HG03342 (cell line): ENCODE data around the gene GLRX5.
A peak's percentile ranks its signal among the peaks of the same experiment; 100 is the strongest.

Experiments used
- ATAC-seq: cut with Tn5 transposase; IDR thresholded peaks from one replicate; pipeline ENCODE4 v1.9.1; 2021; ENCODE audit warnings: mild to moderate bottlenecking, moderate library complexity; ENCODE audit not compliant: unreplicated experiment

The GLRX5 gene

GRCh38 chr14:95534299-95535225 lies at the start of gene GLRX5:
Gene GLRX5, plus strand, starts transcription at chr14:95535050. Its CDS starts 40 bp downstream, at chr14:95535090.
- peak; percentile 93 for ATAC-seq

- ATAC-seq, result no peak
Observed at GRCh38 chr14:95485222-95485819, 49.5 kb upstream of the GLRX5 start.

DNA sequence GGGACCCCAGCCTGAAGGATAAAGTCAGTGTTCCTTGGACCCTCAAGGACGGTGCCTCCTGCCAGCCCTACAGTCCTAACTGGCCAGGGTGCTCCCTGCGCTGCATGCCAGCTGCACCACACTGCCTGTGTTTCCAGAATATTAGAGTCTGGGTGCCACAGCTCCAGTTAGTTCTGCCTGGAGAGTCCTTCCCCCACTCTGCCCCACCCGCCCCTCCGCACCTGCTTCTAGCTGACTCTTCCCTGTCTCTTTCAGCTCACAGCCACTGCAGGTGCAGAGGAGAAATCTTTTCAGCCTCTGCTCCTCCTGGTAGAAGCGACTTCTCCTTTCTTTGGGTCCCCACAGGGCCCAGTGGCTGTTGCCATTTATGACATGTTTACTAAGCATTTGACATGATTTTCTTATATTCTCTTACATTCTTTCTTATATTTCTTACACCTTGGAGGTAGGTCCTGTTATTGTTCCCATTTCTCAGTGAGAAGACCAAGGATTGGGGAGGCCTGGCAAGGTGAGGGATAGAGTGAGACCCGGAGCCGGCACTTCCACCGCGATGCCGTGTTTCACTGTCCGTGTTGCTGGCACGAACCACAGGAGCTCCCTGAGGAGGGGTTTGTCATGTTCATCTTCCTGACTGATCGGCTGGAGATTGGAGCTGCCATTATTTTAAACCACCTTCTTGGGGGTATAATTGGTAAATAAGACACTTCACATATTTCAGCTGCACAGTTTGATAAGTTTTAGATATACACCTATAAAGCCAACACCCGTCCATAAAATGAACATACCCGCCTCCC lies 47.8 kb upstream of the GLRX5 start:
- ATAC-seq, result no peak

DNA sequence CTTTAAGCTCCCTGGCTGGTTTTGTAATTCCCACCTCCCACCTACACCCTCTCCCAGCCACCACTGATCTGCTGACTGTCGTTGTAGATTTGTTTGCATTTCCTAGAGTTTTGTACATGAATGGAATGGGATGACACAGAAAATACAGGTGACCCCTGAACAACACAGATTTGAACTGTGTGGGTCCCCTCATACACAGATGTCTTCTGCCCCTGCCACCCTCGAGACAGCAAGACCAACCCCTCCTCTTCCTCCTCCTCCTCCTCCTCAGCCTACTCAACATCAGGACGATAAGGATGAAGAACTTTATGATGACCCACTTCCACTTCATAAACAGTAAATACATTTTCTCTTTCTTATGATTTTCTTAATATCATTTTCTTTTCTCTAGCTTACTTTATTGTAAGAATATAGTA lies 47.2 kb upstream of the GLRX5 start:
- ATAC-seq, result no peak

DNA sequence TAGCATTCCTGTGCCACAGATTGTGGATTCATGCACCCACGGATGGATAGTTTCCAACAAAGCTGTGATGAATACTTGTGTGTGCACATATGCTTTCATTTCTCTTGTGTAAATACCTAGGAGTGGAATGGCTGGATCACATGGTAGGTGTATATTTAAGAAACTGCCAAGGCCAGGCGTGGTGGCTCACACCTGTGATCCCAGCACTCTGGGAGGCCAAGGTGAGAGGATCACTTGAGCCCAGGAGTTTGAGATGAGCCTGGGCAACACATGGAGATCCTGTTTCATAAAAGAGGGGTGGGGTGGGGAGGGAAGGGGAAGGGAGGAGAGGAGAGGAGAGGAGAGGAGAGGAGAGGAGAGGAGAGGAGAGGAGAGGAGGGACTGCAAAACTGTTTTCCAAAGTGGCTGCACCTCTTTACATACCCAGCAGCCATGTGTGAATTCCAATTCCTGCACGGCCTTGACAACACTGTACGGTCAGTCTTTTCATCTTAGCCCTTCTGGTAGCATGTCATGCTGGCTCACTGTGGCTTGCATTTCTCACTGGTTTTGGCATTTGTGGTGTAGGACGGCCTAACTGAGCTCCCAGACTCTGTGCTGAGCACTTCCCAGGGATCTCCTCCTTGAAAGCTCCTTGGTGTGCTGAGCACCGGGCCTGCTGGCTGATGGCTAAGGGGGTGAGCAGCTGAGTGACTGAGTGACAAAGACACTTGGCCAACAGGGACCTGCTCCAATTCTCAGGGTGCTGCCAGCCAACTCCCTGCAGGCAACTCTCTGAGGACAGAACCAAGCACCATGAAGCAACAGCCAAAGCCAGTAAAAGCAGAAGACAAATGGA lies 46.3 kb upstream of the GLRX5 start:
- no peak for ATAC-seq

DNA sequence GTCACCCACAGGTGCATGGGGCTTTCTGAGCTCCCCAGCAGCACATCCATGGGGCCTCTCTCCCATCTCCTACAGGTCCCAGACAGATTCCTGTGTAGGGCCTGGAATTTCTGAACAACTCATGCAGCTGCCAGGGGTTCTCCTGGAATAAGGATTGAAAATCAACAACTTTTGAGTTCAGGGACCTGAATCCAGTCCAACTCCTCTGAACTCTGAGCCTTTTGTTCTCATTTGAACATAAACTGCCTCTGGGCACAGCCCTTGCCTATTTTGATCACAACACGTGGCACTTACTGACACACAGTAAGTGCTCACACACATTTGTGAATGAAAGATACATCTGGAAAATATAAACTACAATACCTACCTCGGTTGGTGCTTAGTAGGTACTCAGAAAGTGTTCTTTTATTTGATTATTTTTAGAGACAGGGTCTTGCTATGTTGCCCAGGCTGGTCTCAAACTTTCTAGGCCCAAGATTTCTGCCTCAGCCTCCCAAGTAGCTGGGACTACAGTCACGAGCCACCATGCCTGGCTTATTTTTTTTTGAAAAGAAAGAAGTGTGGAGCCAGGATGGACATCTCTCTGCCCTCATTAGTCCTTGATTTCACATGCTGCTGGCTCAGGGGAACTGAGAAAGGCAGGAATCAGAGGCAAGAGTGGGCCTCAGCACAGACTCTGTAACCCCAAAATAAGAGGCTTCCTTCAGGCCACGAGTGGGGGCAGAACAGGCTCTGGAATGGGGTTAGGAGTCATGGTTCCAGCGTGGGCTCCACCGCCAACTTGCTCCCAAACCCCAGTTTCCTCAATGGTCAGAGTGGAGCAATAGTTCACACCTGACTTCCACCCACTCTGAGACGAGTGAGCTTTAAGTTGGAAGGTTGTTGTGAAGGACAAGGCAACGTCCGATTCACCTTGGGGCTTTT lies 45.4 kb upstream of the GLRX5 start:
- no peak for ATAC-seq

- ATAC-seq, result no peak
Observed at GRCh38 chr14:95490138-95490509, 44.7 kb upstream of the GLRX5 start.

- no peak for ATAC-seq
Observed at GRCh38 chr14:95490727-95491451, 44.0 kb upstream of the GLRX5 start.

DNA sequence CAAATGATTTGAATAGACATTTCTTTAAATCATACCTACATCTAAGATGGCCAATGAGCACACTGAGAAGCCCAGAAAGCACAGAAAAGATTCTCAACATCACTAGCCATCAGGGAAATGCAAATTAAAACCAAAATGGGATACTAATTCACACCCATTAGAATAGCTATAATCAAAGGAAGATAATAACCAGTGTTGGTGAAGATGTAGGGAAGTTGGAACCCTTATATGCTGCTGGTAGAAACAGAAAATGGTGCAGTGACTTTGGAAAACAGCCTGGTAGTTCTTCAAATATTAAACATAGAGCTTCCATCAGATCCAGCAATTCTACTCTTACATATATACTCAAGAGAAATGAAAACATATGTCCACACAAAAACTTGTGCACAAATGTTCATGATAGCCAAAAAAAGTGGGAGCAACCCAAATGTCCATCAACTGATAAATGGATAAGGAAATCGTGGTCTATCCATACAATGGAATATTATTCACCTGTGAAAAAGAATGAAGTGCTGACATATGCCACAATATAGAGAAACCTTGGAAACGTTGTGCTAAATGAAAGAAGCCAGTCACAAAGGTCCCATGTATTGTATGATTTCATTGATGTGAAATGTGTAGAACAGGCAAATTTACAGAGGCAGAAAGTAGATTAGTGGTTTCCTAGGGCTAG lies 42.8 kb upstream of the GLRX5 start:
- no peak for ATAC-seq

- no peak for ATAC-seq
Observed at GRCh38 chr14:95493503-95493902, 41.3 kb upstream of the GLRX5 start.

GRCh38 chr14:95493976-95494375 lies 40.9 kb upstream of the GLRX5 start:
- ATAC-seq, result no peak

- ATAC-seq, result no peak
Observed at GRCh38 chr14:95494456-95494855, 40.4 kb upstream of the GLRX5 start.

DNA sequence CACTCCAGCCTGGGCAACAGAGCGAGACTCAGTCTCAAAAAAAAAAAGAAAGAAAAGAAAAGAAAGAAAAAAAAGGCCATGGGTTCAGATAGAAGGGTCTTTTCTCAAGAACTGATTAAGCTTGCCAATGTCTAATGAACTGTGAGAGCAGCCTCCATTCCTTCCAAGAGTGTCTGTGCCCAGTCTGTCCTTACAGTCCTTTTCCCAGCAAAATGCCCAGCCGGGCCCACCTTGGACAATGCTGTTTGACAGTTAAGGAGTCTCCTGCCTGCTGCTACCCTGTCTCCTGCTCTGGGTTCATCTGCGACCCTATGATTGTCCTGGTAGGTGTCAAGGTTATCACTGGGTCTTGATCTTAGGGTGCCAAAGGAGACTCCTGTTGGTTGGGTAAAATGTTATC lies 39.8 kb upstream of the GLRX5 start:
- ATAC-seq, result no peak

GRCh38 chr14:95495538-95496025 lies 39.3 kb upstream of the GLRX5 start:
- ATAC-seq, result peak; percentile 94

GRCh38 chr14:95496111-95496681 lies 38.7 kb upstream of the GLRX5 start:
- peak; percentile 13 for ATAC-seq

GRCh38 chr14:95496690-95497259 lies 38.1 kb upstream of the GLRX5 start:
- no peak for ATAC-seq

DNA sequence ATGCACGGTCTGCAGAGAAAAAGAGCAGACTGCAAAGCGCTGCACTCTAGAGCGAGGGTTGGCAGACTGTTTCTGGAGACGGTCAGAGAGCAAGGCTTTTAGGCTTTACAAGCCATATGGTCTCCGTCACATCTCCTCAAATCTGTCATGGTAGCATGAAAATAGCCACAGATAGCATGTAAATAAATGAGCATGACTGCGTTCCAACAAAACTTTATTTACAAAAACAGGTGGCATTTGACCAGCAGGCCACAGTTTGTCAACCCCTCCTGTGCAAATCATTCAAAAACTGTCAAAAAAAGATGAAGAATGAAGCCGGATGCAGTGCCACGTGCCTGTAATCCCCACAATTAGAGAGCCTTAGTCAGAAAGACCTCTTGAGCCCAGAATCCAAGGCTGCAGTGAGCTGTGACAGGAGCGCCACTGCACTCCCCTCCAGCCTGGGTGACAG lies 37.3 kb upstream of the GLRX5 start:
- ATAC-seq, result no peak
